Body of pancreas (tissue), 4 donors: ENCODE data around the gene OR6C68.

ENCODE experiments used
- CTCF ChIP-seq, 7 experiments: fragments of 450-650 bp in 4 of 7; fragments of 200-600 bp in 3 of 7; sonication (generic) in 3 of 7; IDR thresholded peaks; one replicate each; pipeline ENCODE4 v1.5.1; 2016 to 2019; ENCODE audit warnings: antibody characterized with exemption in 7 of 7
- POLR2A ChIP-seq, 3 donors: fragments of 450-650 bp; IDR thresholded peaks; one replicate each; pipeline ENCODE4 v1.6.1; 2016; ENCODE audit warnings: antibody characterized with exemption in 3 of 3, mild to moderate bottlenecking in 2 of 3

DNA sequence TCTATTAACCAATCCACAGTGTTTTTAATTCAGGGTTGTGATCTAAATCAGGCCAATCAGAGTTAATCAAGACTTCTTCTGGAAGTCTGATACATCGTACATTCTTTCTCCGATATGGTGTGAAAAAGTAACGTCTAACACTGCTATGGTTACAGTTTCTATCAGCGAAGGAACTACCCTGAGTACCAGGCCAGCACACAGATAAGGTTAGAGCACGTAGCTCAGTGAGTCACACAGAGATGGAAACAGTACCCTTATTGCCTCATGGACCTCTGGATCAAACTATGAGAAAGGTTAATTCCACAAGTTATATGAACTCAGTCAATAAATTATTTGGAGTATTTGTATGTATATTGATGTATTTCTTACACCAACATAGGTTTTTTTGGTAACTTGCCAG lies 3.3 kb downstream of the OR6C68 start:
- TF ChIP-seq CTCF (IDR thresholded peaks at IDR 0.05) (no peak), POLR2A (IDR thresholded peaks at IDR 0.05) (no peak)
